Uterus (tissue), 4 donors: ENCODE results near the gene GABPB1. TPM values are rescaled to one million over a fixed set of nuclear protein-coding genes. Genes with fewer than 3 reads are reported as not detected.
A peak's percentile ranks its signal among the peaks of the same experiment; 100 is the strongest.

Experiments used
- DNase-seq, 2 donors: peaks; one replicate each; pipeline ENCODE4 v3.0.0-alpha.2; 2019 to 2020
- H3K27ac ChIP-seq, 2 donors: fragments of 200-600 bp; sonication (generic); 1 replicate in 1 of 2; 2 replicates in 1 of 2; pipeline ENCODE4 v1.5.1; 2016 to 2018
- H3K27me3 ChIP-seq, 2 donors: fragments of 200-600 bp; sonication (generic); one replicate each; pipeline ENCODE4 v1.5.1; 2018 to 2019; ENCODE audit warnings: control low read depth in 1 of 2
- H3K36me3 ChIP-seq, 2 donors: fragments of 200-600 bp; sonication (generic); one replicate each; pipeline ENCODE4 v1.5.1; 2019; ENCODE audit warnings: control low read depth in 1 of 2
- H3K4me1 ChIP-seq, 2 donors: fragments of 200-600 bp; sonication (generic); one replicate each; pipeline ENCODE4 v1.5.1; 2018 to 2019; ENCODE audit warnings: control low read depth in 1 of 2
- H3K4me3 ChIP-seq, 2 donors: fragments of 200-600 bp; sonication (generic); 1 replicate in 1 of 2; 2 replicates in 1 of 2; pipeline ENCODE4 v1.5.1; 2018 to 2019; ENCODE audit warnings: mild to moderate bottlenecking in 1 of 2
- H3K9me3 ChIP-seq, 2 donors: fragments of 200-600 bp; sonication (generic); one replicate each; pipeline ENCODE4 v1.5.1; 2019; ENCODE audit warnings: control low read depth in 1 of 2
- POLR2A ChIP-seq, 2 donors: fragments of 450-650 bp; IDR thresholded peaks; one replicate each; pipeline ENCODE4 v1.6.1; 2016; ENCODE audit warnings: antibody characterized with exemption in 2 of 2, mild to moderate bottlenecking in 1 of 2, moderate library complexity in 1 of 2
- intact Hi-C: fragments of 100-400 bp; cut with DNase I; formaldehyde crosslinking; loops from one replicate; pipeline ENCODE4 v1.15.1; 2023; ENCODE audit warnings: low total_unique reads
- total RNA-seq, 4 donors: library from RNA; depleted of rRNA in 3 of 4; stranded (reverse); fragments of >200 nt in 3 of 4; gene quantifications; one replicate each; pipeline versions ENCODE4 v1.1.0 to v1.2.4, GENCODE V29; 2014 to 2023
- TF ChIP-seq, protein P1 (sequence below), 4 experiments: fragments of 200-600 bp in 2 of 4; fragments of 450-650 bp in 2 of 4; sonication (generic) in 2 of 4; IDR thresholded peaks; one replicate each; pipeline ENCODE4 v1.5.1; 2016 to 2019; ENCODE audit warnings: antibody characterized with exemption in 4 of 4, mild to moderate bottlenecking in 2 of 4, moderate library complexity in 1 of 4
- donor health status: DM: yes; HTN: yes; CAD: no.

GABPB1 gene
- total RNA-seq, 4 donors from 2014 or later: 21.2 to 58.1 (median 34.0) TPM

DNA sequence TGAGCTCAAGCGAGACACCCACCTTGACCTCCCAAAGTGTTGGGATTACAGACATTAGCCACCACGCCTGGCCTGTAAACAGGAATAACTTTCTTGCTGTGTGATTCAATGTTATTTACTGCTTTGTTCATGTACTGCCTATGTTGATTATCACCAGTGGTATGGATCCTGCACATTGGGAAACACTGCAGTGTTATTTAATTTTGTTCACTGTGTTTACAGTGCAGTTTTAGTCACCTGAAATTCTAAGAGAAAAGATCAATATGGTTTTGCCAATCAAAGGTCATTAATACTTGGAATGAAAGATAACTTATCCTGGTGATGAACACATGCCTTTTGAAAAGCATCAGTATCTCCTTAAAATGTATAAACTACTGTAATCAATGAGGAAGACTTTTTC lies 8.6 kb upstream of the GABPB1 start:
- DNase-seq: no peak
- no peak overlapping the region for H3K4me3 ChIP-seq
- no peaks in the 10 kb centered on the region for H3K27me3 ChIP-seq
- intact Hi-C loops: no loop called here
- TF ChIP-seq, protein P1, sequence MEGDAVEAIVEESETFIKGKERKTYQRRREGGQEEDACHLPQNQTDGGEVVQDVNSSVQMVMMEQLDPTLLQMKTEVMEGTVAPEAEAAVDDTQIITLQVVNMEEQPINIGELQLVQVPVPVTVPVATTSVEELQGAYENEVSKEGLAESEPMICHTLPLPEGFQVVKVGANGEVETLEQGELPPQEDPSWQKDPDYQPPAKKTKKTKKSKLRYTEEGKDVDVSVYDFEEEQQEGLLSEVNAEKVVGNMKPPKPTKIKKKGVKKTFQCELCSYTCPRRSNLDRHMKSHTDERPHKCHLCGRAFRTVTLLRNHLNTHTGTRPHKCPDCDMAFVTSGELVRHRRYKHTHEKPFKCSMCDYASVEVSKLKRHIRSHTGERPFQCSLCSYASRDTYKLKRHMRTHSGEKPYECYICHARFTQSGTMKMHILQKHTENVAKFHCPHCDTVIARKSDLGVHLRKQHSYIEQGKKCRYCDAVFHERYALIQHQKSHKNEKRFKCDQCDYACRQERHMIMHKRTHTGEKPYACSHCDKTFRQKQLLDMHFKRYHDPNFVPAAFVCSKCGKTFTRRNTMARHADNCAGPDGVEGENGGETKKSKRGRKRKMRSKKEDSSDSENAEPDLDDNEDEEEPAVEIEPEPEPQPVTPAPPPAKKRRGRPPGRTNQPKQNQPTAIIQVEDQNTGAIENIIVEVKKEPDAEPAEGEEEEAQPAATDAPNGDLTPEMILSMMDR (IDR thresholded peaks at IDR 0.05): no peak
- no peak for TF ChIP-seq POLR2A (IDR thresholded peaks at IDR 0.05)
- H3K4me1 ChIP-seq: no peaks in the 10 kb centered on the region
- no peaks in the 10 kb centered on the region for H3K9me3 ChIP-seq
- no peaks in the 10 kb centered on the region for H3K36me3 ChIP-seq
- no peak overlapping the region for H3K27ac ChIP-seq

DNA sequence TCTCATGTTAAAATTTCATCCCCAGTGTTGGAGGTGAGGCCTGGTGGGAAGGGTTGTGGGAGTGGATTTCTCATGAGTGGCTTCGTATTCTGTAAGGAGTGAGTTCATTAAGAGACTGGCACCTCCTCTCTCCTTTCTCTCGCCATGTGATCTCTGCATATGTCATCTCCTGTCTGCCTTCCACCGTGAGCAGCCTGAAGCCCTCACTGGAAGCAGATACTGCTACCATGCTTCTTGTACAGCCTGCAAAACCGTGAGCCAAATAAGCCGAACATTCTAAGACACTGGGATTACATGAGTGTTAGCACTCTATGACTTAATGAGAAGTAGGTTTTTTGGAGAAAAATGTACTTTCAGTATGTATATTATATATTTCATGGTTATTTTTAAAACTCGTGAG lies 6.8 kb upstream of the GABPB1 start:
- H3K9me3 ChIP-seq: no peaks in the 10 kb centered on the region
- intact Hi-C loops: no loop called here
- no peaks in the 10 kb centered on the region for H3K4me1 ChIP-seq
- no peak overlapping the region for H3K4me3 ChIP-seq
- H3K36me3 ChIP-seq: no peaks in the 10 kb centered on the region
- no peak for DNase-seq
- TF ChIP-seq, protein P1 (IDR thresholded peaks at IDR 0.05): no peak
- no peak for TF ChIP-seq POLR2A (IDR thresholded peaks at IDR 0.05)
- no peaks in the 10 kb centered on the region for H3K27me3 ChIP-seq
- H3K27ac ChIP-seq: no peak overlapping the region

DNA sequence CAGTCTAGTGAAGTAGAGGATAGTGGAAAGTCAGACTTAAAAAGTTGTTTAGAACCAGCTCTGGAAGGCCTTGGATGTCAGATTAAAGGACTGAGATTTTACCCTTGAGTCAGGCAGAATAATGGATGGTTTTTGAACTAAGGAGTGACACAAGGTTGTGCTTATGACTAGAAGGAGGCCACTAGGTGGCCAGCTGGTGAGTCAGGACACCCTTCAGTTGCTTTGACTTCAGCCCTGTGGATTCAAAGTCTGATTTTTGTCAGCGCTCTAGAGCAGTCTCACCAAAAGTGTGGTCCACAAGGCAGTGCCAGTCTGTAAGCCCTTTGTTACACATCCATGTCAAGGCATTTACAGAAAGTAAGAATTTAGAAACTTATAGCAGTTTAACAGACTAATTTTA lies 3.8 kb upstream of the GABPB1 start:
- Histone ChIP-seq H3K9me3 (no peaks in the 10 kb centered on the region), H3K27me3 (no peaks in the 10 kb centered on the region), H3K27ac (no peak overlapping the region), H3K4me1 (no peaks in the 10 kb centered on the region), H3K36me3 (no peaks in the 10 kb centered on the region), H3K4me3 (no peak overlapping the region)
- DNase-seq: no peak
- intact Hi-C loops: no loop called here
- TF ChIP-seq, protein P1 (IDR thresholded peaks at IDR 0.05): no peak
- TF ChIP-seq POLR2A (IDR thresholded peaks at IDR 0.05): no peak

DNA sequence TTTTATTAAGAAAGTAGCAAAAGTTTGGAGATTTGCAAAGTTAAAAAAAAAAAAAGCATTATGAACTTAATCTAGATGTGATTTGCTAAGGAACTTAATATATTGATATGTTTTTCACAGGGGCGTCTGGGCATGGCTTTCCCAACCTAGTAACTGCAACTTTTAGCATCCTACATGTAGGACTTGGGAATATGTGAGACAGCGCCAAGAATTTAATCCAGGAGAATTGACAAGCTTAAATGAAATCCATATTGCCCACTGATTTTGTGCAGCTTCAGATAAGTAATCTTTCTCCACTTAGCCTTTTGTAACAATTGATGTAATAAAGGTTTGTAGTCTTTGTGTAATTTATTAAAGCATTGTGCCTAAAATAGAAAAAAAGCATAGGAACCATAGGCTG lies 982 bp upstream of the GABPB1 start:
- H3K27me3 ChIP-seq: no peaks in the 10 kb centered on the region
- intact Hi-C loops: no loop called here
- H3K9me3 ChIP-seq: no peaks in the 10 kb centered on the region
- no peaks in the 10 kb centered on the region for H3K36me3 ChIP-seq
- no peak for TF ChIP-seq POLR2A (IDR thresholded peaks at IDR 0.05)
- TF ChIP-seq, protein P1 (IDR thresholded peaks at IDR 0.05): no peak
- DNase-seq: no peak
- peak overlapping the region; percentile 75 to 88 for H3K4me3 ChIP-seq
- peaks cover 0 to 4% of the 10 kb centered on the region in 2 donors for H3K4me1 ChIP-seq
- peak overlapping the region; percentile 98 for H3K27ac ChIP-seq

DNA sequence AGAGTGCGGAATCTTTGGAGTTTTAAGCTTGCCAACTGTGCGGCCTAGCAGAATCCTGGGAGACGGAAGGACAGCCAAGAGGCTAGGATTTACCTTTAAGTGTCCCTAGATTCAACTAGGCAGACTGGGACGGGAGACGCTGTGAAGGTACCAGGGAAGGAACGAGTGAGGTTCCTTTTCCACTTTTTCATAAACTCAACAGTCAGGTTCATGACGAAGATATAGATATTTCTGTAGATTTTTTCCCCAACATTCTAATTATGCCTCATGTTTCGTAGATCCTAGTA lies 564 bp upstream of the GABPB1 start:
- H3K4me3 ChIP-seq: peak overlapping the region; percentile 75 to 88
- H3K4me1 ChIP-seq: peaks cover 0 to 4% of the 10 kb centered on the region in 2 donors
- H3K36me3 ChIP-seq: no peaks in the 10 kb centered on the region
- DNase-seq: no peak
- peak overlapping the region; percentile 98 for H3K27ac ChIP-seq
- intact Hi-C loops: no loop called here
- no peaks in the 10 kb centered on the region for H3K9me3 ChIP-seq
- TF ChIP-seq POLR2A (IDR thresholded peaks at IDR 0.05): no peak
- TF ChIP-seq, protein P1 (IDR thresholded peaks at IDR 0.05): no peak
- H3K27me3 ChIP-seq: no peaks in the 10 kb centered on the region
